ENCODE measurements around the gene SETSIP. TPM values are rescaled to one million over a fixed set of nuclear protein-coding genes. Genes with fewer than 3 reads are reported as not detected.

Gene SETSIP
- total RNA-seq, 3 donors from 2014 or later (not counting 1 experiment from before 2014, with no cell fraction given), result not detected

DNA sequence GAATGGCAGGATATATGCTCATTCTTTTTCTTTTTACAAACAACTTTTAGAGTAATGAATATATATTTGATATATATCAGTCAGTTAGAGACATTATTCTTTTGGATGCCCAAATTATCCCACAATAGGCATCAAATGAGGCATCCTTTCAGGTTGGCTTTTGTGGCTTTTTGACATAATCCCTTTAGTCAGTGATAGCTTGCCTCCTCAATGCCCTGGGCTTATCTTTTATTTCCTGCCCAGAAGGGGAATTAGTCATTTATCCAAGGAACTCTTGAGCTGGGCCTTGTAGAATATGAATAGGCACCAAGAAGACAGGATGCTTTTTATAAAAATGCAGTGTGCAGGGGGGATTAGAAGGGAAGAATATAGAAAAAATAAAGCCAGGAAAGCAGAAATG, 23.3 kb downstream of the SETSIP start:
- no peaks in the 10 kb centered on the region for H3K4me1 Mint-ChIP-seq
- H3K9me3 Mint-ChIP-seq, result no peaks in the 10 kb centered on the region
- no peak overlapping the region for H3K27ac Mint-ChIP-seq
- DNase-seq (no peak), ATAC-seq (no peak)
- intact Hi-C loops (cut with micrococcal nuclease), result no loop called here
- H3K9me3 ChIP-seq (ENCODE audit: control insufficient read depth, insufficient read depth, low read length), result no peaks in the 10 kb centered on the region
- TF ChIP-seq, protein P1, sequence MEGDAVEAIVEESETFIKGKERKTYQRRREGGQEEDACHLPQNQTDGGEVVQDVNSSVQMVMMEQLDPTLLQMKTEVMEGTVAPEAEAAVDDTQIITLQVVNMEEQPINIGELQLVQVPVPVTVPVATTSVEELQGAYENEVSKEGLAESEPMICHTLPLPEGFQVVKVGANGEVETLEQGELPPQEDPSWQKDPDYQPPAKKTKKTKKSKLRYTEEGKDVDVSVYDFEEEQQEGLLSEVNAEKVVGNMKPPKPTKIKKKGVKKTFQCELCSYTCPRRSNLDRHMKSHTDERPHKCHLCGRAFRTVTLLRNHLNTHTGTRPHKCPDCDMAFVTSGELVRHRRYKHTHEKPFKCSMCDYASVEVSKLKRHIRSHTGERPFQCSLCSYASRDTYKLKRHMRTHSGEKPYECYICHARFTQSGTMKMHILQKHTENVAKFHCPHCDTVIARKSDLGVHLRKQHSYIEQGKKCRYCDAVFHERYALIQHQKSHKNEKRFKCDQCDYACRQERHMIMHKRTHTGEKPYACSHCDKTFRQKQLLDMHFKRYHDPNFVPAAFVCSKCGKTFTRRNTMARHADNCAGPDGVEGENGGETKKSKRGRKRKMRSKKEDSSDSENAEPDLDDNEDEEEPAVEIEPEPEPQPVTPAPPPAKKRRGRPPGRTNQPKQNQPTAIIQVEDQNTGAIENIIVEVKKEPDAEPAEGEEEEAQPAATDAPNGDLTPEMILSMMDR (IDR thresholded peaks at IDR 0.05), result no peak
- H3K27ac ChIP-seq (ENCODE audit: low read length), result no peak overlapping the region
- H3K4me1 ChIP-seq (ENCODE audit: control insufficient read depth, insufficient read depth, low read length), result no peaks in the 10 kb centered on the region
- H3K4me3 ChIP-seq (ENCODE audit: low read length), result no peak overlapping the region
- H3K36me3 Mint-ChIP-seq, result no peaks in the 10 kb centered on the region
- H3K4me3 Mint-ChIP-seq, result no peak overlapping the region
- no peaks in the 10 kb centered on the region for H3K27me3 Mint-ChIP-seq (ENCODE audit: low read depth in 2 of 2)
- no peaks in the 10 kb centered on the region for H3K36me3 ChIP-seq (ENCODE audit: control insufficient read depth, insufficient read depth, low read length)
- no peaks in the 10 kb centered on the region for H3K27me3 ChIP-seq (ENCODE audit: control insufficient read depth, insufficient read depth, low read length)

DNA sequence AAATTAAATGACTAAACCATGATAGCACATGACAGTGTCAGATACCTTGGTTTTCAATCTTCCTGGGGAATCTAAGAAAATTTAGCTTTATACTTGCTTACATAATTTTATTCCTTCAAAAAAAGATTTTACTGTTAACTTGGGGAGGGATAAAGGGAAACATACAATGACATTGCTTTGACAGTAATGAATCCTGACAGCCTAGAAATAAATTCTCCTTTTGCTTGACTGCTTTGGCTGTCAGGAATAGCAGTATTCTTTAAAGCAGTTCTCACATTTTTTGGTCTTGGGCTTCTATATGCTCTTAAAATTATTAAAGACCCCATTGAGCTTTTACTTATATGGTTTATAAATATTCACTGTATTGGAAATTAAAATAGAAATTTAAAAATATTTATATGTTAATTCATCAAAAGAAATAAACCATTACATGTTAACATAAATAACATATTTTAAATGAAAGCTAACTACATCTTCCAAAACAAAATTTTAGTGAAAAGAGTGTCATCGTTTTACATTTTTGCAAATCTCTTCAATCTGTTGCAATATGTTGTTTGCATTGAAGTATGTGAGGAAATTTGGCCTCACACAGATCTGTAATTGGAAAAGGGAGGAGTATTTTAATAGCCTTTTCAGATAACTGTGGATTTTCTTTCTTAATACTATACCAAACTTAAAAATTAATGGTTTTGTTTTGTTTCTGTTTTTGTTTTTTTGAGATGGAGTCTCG, 29.3 kb downstream of the SETSIP start:
- Mint-ChIP-seq H3K36me3 (no peaks in the 10 kb centered on the region), H3K27ac (no peak overlapping the region), H3K4me3 (no peak overlapping the region), H3K9me3 (no peaks in the 10 kb centered on the region), H3K4me1 (no peaks in the 10 kb centered on the region), H3K27me3 (ENCODE audit: low read depth in 2 of 2) (no peaks in the 10 kb centered on the region)
- H3K27me3 ChIP-seq (ENCODE audit: control insufficient read depth, insufficient read depth, low read length), result no peaks in the 10 kb centered on the region
- H3K4me3 ChIP-seq (ENCODE audit: low read length), result no peak overlapping the region
- H3K36me3 ChIP-seq (ENCODE audit: control insufficient read depth, insufficient read depth, low read length), result no peaks in the 10 kb centered on the region
- DNase-seq (no peak), ATAC-seq (no peak)
- no CpG with 5 or more reads among the region's 2 CpGs for WGBS (ENCODE audit: insufficient coverage)
- no peaks in the 10 kb centered on the region for H3K9me3 ChIP-seq (ENCODE audit: control insufficient read depth, insufficient read depth, low read length)
- no peaks in the 10 kb centered on the region for H3K4me1 ChIP-seq (ENCODE audit: control insufficient read depth, insufficient read depth, low read length)
- intact Hi-C loops (cut with micrococcal nuclease), result no loop called here
- TF ChIP-seq, protein P1 (IDR thresholded peaks at IDR 0.05), result no peak
- H3K27ac ChIP-seq (ENCODE audit: low read length), result no peak overlapping the region

GRCh38 chr1:92043621-92044020, 31.6 kb downstream of the SETSIP start:
- H3K27ac ChIP-seq (ENCODE audit: low read length), result no peak overlapping the region
- Mint-ChIP-seq H3K4me3 (no peak overlapping the region), H3K27ac (no peak overlapping the region), H3K27me3 (ENCODE audit: low read depth in 2 of 2) (no peaks in the 10 kb centered on the region), H3K4me1 (no peaks in the 10 kb centered on the region), H3K36me3 (no peaks in the 10 kb centered on the region), H3K9me3 (no peaks in the 10 kb centered on the region)
- no peaks in the 10 kb centered on the region for H3K4me1 ChIP-seq (ENCODE audit: control insufficient read depth, insufficient read depth, low read length)
- 93% methylated on average over 5 of the region's 5 CpGs for WGBS (ENCODE audit: insufficient coverage)
- DNase-seq, result no peak
- no peaks in the 10 kb centered on the region for H3K36me3 ChIP-seq (ENCODE audit: control insufficient read depth, insufficient read depth, low read length)
- TF ChIP-seq, protein P1 (IDR thresholded peaks at IDR 0.05), result no peak
- H3K9me3 ChIP-seq (ENCODE audit: control insufficient read depth, insufficient read depth, low read length), result no peaks in the 10 kb centered on the region
- no peaks in the 10 kb centered on the region for H3K27me3 ChIP-seq (ENCODE audit: control insufficient read depth, insufficient read depth, low read length)
- no peak for ATAC-seq
- H3K4me3 ChIP-seq (ENCODE audit: low read length), result no peak overlapping the region
- intact Hi-C loops (cut with micrococcal nuclease), result no loop called here

- H3K36me3 Mint-ChIP-seq, result no peaks in the 10 kb centered on the region
- H3K4me1 Mint-ChIP-seq, result peaks cover 0 to 3% of the 10 kb centered on the region in 2 donors
- no peaks in the 10 kb centered on the region for H3K27me3 Mint-ChIP-seq (ENCODE audit: low read depth in 2 of 2)
- Histone ChIP-seq H3K27me3 (ENCODE audit: control insufficient read depth, insufficient read depth, low read length) (no peaks in the 10 kb centered on the region), H3K9me3 (ENCODE audit: control insufficient read depth, insufficient read depth, low read length) (no peaks in the 10 kb centered on the region), H3K36me3 (ENCODE audit: control insufficient read depth, insufficient read depth, low read length) (no peaks in the 10 kb centered on the region), H3K27ac (ENCODE audit: low read length) (no peak overlapping the region), H3K4me3 (ENCODE audit: low read length) (no peak overlapping the region), H3K4me1 (ENCODE audit: control insufficient read depth, insufficient read depth, low read length) (no peaks in the 10 kb centered on the region)
- TF ChIP-seq, protein P1 (IDR thresholded peaks at IDR 0.05), result no peak
- H3K4me3 Mint-ChIP-seq, result no peak overlapping the region
- WGBS (ENCODE audit: insufficient coverage), result 88% methylated on average over 1 of the region's 1 CpG
- H3K27ac Mint-ChIP-seq, result no peak overlapping the region
- ATAC-seq (no peak), DNase-seq (no peak)
- no peaks in the 10 kb centered on the region for H3K9me3 Mint-ChIP-seq
- intact Hi-C loops (cut with micrococcal nuclease), result no loop called here
Measured at GRCh38 chr1:92040971-92041370, 34.2 kb downstream of the SETSIP start.
